Measurements from ENCODE around the gene GABARAPL2.
"Not testable (repeated sequence)": the region's sequence is repeated elsewhere in the genome, so short reads cannot be mapped to it uniquely, and the experiment has no call there.

The GABARAPL2 gene

GRCh38 chr16:75591927-75592326, 25.7 kb downstream of the GABARAPL2 start:
- not testable (repeated sequence) for DNase-seq (ENCODE audit: low read depth)

- DNase-seq (ENCODE audit: low read depth), result no peak
These were observed 27.1 kb downstream of the GABARAPL2 start for GRCh38 chr16:75593308-75593707.

DNA sequence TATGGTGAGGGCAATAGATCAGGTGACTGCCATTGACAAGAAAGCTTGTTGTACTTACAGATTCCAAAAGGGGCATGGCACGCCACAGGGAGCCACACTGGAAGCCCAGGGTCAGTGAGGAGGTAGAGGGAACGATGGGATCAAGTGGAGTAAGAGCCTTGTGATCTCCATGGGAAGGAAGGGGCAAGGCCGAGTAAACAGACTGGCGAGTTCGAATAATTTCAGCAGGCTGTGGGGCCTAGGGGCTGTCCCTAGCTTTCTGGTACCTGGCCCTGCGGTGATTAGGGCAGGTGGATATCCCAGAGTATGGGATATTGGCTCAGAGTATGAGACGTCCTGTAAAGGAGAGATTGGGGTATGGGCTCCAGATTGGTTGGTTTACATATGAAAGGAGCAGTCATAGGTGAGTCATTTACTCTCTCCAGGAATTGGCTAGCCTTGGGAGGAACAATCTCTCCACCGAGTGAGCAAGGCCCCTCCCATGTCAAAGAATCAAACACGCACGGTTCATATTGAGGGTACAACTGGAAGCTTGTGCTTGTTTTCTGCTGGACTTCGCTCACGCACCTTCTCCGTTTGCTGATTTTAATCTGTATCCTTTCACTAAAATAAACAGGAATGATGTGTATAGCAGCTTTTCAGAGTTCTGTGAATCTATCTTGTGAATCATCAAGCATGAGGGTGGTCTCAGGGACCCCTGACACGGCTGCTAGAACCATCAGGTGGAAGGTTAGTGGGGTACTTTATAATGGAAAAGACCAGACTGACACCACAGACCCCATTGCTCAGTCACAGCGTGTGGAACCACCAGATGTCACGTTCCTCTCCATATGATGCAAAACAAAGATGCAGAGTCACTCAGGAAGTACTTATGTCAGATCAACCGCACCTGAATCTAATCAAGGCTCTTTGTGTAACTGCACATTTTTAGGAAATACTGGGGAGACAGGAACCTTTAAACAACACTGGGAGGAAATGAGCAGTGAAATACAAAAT, 27.9 kb downstream of the GABARAPL2 start:
- no peak for DNase-seq (ENCODE audit: low read depth)

- no peak for DNase-seq (ENCODE audit: low read depth)
These were observed 33.5 kb downstream of the GABARAPL2 start for GRCh38 chr16:75599452-75600277.

DNA sequence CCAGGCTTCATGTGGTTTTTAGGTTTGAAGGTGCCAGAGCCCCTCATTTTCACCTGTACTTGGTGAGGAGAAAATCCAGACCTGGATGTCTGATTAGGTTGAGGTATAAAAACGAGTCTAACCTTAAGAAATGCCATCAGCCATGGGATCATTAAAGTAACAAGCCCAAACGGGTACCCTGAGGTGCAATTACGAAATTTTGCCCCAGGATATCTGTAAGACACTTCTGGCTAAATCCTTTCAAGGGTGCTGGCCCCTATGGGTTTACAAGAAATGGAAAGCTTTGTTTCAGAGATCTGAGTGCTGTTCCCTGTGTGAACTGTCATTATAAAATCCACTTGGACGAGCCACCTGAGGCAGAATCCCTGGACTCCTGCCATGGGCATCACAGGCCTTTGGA, 37.1 kb downstream of the GABARAPL2 start:
- no peak for DNase-seq (ENCODE audit: low read depth)

DNA sequence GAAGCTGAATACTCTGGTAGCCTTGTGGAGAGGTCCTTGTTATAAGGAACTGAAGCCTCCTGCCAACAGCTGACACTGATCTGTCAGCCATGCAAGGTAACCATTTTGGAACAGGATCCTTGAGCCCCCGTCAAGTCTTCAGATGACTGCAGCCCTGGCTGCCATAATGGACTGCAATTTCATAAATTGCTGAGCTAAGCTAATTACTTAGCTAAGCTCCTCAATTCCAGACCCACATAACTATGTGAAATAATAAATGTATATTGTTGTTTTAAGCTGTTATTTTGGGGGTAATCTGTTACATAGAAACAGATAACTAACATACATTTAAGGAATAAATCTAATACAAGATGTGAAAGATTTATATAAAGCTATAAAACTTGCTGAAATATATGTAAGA, 40.3 kb downstream of the GABARAPL2 start:
- DNase-seq (ENCODE audit: low read depth), result no peak

DNA sequence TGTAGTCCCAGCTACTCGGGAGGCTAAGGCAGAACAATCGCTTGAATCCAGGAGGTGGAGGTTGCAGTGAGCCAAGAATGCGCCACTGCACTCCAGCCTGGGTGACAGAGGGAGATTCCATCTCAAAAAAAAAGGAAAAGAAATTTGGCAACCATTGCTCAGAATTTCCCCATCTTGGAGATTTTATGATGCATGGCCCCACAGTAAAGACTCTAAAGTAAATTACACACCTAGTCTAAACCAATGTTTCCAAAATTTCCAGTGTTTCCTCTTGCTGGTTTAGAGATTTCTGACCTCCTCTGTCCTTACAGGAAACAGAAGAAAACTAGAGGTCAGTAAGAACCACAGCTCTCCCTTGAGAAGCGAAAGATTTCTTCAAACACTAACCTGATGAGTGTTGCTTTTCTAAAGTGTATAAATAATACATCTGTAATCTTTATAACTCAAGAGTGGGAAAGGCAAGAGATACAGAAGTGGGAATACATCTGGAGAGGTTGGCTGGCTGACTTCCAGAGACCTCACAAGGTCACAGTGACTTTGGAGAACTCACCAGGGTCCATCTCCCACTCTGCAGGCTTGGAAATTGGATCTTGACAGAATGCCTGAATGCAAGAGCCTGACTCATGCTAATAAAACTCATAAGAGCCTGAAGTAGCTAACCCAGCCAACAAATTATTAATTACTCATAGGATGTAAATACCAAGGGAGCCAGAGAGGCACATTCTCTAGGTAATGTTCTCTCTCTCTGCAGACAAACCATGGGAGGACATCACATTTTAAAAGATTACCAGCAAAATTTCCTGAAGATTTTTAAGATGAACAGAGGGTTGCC, 48.1 kb downstream of the GABARAPL2 start:
- DNase-seq (ENCODE audit: low read depth), result no peak

DNA sequence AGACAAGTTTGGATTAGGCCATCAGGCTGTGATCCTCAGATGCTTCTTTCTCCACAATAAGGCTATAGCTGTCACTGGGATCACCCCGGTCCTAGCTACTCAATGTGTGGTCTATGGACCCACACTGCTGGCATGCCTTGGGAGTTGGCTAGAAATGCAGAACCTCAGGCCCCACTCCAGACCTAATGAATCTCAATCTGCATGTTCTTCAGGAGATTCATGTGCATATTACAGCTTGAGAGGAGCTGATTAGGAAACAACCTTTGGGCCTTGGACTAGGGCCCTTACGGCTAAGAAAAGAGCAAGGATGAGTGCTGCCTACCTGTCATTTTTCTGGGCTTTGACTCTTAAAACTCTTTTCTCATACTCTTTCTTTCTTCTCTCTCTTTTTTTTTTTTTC, 49.4 kb downstream of the GABARAPL2 start:
- DNase-seq (ENCODE audit: low read depth), result no peak

DNA sequence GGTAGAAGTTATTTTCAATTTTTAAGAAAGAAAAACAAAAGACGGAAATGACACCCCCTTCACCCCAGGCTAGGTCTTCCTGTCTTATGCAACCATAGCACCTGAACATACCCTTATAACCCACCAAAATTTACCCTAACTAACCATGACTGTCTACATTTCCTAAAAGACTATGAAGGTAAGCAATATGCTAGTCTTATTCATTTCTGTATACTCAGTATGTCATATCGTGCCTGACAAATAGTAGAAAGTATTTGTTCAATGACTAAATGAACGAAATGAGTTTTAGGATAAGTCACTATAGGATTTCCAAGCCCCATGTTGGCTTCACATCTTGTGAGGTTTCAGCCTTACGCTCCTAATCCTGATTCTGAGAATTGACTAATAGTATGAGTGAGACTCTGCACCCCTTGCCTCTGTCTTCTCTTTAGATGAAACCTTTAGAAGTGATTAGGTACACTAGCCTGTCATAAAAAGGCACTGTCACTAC, 50.4 kb downstream of the GABARAPL2 start:
- no peak for DNase-seq (ENCODE audit: low read depth)

DNA sequence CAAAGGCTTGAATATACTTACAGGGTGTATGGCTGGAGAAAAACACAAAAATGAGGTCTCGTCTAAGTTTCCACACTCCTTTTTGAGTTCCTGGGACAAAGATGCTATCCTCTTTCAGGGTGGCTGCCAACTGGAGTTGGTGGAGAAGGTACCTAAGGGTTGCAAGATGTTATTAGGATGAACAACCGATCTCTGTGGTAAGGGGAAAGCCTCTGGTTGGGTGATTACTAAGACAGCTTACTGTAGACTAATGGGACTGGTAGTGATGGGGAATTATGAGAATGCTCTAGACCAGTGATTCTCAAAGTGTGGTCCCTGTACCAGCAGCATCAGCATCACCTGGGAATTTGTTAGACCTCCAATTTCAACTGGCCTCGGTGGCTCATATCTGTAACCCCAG, 50.9 kb downstream of the GABARAPL2 start:
- DNase-seq (ENCODE audit: low read depth), result no peak

GRCh38 chr16:75618780-75619179, 52.6 kb downstream of the GABARAPL2 start:
- DNase-seq (ENCODE audit: low read depth), result no peak

- DNase-seq (ENCODE audit: low read depth), result no peak
These were observed 54.4 kb downstream of the GABARAPL2 start for GRCh38 chr16:75620326-75621169.

DNA sequence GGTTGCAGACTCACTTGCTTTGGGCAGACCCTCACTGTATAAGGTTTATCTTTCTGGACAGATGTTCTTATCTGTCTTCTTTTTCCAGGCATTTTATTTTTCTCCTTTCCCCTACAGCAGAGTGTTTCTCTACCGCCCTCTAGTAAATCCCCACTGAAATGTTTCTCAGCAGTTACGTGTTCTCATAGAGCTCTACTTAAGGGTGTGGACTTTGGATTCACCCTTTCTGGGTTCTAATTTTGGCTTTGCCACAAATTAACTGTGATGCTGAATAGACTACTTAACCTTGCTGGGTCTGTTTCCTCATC, 54.9 kb downstream of the GABARAPL2 start:
- no peak for DNase-seq (ENCODE audit: low read depth)

DNA sequence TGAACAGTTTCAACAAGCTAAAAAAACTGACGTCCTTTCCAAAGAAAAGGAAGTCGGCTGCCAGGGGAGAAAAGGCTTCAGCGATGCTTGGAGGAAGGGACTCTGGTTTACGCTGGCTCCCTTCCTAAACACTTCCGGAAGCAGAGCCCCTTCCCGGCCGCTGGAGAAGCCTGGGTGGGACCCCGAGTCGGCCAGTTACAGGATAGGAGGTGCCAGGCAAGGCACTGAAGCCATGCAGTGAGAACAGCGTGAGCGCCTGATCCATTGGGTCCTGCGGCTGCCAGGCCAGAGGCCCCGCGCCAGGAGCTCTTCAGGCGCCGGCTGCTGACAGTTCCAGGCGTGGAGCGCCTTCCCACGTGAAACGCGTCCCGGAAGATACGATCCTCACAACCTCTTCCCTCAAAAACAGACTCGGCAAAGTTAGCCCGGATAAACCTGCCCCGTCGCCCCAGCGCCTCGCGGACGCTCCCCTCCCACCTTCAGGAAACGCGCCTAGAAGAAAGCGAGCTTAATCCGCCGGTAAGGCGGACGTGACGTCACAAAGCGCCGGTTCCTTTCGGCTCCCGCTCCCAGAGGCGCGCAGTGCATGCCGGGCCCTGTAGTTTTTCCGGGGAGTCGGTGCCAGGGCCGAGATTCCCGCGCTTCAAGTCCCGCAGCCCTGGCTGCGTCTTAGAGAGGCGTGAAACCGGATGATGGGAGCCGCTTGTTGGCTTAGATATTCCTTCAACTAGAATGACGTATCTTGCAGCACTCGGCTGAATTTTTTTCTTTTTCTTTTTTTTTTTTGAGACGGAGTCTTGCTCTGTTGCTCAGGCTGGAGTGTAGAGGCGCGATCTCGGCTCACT, 56.8 kb downstream of the GABARAPL2 start, which contains the start of gene ADAT1:
TSS of gene ADAT1 (minus strand) at position 521 of the 845 bp plus-strand sequence. CDS start 2,482 bp downstream, outside the sequence.
- DNase-seq (ENCODE audit: low read depth), result peak; percentile 96

GRCh38 chr16:75624921-75625334, 58.7 kb downstream of the GABARAPL2 start:
- no peak for DNase-seq (ENCODE audit: low read depth)

DNA sequence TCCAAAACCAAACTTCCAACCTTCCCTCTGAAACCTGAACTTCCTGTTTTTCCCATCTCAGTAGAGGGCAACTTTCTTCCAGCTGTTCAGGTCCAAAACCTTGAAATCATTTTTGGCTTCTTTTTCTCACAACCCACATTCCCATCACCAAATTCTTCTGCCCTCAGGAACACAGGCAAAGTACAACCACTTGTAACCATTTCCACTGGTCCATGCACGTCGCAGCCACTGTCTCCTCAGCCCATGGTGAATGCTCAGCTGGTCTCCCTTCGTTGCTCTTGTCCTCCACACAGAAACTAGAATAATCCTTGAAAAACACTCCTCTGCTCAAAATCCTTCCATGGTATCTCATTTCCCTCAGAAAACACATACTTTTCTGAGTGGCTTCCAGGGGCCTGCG, 60.6 kb downstream of the GABARAPL2 start:
- no peak for DNase-seq (ENCODE audit: low read depth)
